ENCODE measurements around the gene ETNPPL.

Gene ETNPPL

DNA sequence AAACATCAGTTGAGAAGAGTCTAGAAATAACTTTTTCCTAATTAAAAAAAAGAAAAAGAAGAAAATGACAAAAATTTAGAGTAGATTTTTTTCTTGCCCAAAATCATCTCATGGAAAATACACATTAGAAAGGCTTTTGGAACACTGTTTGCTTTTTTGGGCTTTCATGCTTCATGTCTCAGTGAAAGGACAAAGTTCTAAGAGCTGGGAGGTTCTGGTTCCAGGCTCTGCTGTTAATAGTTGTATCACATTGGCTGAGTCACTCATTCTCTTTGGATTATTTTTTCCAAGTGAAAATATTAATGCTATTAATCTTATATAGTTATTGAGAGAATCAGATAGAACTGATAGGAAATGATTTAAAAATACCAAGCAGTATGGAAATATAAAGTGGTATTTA, 32.9 kb upstream of the ETNPPL start:
- TF ChIP-seq, protein P1, sequence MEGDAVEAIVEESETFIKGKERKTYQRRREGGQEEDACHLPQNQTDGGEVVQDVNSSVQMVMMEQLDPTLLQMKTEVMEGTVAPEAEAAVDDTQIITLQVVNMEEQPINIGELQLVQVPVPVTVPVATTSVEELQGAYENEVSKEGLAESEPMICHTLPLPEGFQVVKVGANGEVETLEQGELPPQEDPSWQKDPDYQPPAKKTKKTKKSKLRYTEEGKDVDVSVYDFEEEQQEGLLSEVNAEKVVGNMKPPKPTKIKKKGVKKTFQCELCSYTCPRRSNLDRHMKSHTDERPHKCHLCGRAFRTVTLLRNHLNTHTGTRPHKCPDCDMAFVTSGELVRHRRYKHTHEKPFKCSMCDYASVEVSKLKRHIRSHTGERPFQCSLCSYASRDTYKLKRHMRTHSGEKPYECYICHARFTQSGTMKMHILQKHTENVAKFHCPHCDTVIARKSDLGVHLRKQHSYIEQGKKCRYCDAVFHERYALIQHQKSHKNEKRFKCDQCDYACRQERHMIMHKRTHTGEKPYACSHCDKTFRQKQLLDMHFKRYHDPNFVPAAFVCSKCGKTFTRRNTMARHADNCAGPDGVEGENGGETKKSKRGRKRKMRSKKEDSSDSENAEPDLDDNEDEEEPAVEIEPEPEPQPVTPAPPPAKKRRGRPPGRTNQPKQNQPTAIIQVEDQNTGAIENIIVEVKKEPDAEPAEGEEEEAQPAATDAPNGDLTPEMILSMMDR (IDR thresholded peaks at IDR 0.05; ENCODE audit: insufficient read depth, low read depth, low read length, missing control alignments): no peak
- DNase-seq (ENCODE audit: low read depth): no peak
- H3K4me3 ChIP-seq (ENCODE audit: low read length): no peak overlapping the region

DNA sequence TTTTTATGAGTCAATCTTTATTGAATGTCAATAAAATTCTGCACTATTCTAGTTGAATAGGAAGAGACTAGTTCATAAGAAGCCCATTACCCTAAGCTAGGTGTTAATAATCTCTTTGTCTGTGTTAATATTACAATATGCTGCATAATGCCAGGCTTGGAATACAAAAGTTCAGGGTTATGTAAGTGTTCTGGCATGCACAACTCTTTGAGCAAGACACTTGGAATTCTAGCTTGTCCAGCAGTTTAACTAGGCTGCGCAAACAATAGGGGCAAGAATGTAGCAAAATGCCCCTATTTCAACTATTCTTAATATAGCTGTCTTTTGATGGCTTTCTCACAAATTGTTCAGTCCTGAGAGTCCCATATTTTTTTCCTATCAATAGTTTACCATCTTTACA, 31.3 kb upstream of the ETNPPL start:
- H3K4me3 ChIP-seq (ENCODE audit: low read length): no peak overlapping the region
- peak; percentile 33 for DNase-seq (ENCODE audit: low read depth)
- TF ChIP-seq, protein P1 (IDR thresholded peaks at IDR 0.05; ENCODE audit: insufficient read depth, low read depth, low read length, missing control alignments): no peak

DNA sequence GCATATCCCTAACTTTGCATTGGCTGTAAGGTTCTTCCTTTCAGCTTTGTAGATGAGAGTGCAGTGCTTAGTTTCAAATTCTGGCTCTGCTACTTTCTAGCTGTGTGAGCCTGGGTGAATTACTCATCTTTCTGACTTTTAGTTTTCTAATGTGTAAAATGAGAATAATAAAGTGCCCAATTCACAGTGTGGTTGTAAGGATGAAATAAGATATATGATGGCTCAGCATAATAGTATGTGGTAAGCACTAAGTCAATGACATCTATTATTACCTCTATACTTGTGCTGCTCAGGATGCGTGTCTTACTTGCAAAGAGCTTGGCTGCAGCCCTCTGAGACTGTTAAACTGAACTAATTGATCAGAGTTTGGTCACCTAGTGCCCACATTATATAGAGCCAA, 30.6 kb upstream of the ETNPPL start:
- H3K4me3 ChIP-seq (ENCODE audit: low read length): no peak overlapping the region
- TF ChIP-seq, protein P1 (IDR thresholded peaks at IDR 0.05; ENCODE audit: insufficient read depth, low read depth, low read length, missing control alignments): no peak
- no peak for DNase-seq (ENCODE audit: low read depth)

DNA sequence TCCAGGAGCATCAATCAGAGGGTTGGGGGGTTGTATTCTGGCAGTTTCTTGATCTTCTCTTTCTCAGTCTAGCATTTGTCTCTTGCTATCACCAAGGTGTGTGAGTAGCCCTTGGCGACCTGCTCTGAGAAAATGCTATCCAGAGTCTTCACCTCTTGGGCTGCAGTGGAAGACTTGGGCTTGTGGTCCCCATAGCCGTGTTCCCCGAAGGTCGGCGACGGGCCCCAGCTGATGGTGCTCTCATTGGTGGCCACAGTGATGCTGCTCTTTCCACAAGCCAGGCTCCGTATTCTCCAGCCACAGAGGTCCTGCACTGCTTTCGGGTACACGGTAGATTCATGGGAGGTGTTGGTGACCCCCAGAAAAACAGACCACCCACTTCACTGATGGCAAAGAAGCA, 25.9 kb upstream of the ETNPPL start:
- DNase-seq (ENCODE audit: low read depth): no peak
- no peak overlapping the region for H3K4me3 ChIP-seq (ENCODE audit: low read length)
- TF ChIP-seq, protein P1 (IDR thresholded peaks at IDR 0.05; ENCODE audit: insufficient read depth, low read depth, low read length, missing control alignments): no peak

DNA sequence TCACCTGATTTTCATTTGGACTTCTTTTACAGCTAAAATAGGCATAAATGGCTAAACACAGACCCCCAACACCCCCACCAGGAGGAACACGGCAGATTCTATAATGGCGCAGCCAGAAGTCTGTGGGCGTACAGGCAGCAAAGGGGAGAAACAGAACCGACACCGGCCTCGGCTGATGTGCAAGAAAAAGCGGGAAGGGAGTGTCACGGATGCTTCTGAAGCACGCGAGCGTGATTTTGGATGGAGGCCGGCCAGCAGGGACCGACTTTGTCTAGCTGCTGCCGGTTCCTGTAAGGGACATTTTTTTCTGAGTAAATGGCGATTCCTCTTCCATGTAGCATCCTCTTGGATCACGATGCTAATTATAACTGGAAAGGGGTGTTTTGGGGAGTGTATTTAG, 24.9 kb upstream of the ETNPPL start:
- DNase-seq (ENCODE audit: low read depth): no peak
- TF ChIP-seq, protein P1 (IDR thresholded peaks at IDR 0.05; ENCODE audit: insufficient read depth, low read depth, low read length, missing control alignments): no peak
- no peak overlapping the region for H3K4me3 ChIP-seq (ENCODE audit: low read length)

DNA sequence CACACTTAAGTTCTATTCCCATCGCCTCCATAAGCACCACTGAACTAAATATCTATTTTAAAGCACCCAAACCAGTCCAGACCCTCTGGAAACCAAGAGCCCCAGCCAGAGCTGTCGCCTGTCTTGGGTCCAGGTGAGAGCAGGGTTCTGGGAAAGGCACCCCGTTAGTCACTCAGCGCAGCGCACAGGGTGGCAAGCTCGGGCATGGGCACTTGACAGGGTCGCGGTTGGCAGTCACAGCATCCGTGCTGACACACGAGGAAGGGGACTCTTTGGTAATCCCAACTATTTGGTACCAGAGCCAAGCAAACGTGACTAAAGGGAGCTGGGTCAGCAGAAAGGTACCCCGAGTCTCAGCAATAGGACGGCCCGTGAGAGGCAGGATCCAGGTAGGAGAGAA, 24.3 kb upstream of the ETNPPL start:
- TF ChIP-seq, protein P1 (IDR thresholded peaks at IDR 0.05; ENCODE audit: insufficient read depth, low read depth, low read length, missing control alignments): no peak
- H3K4me3 ChIP-seq (ENCODE audit: low read length): no peak overlapping the region
- DNase-seq (ENCODE audit: low read depth): no peak

DNA sequence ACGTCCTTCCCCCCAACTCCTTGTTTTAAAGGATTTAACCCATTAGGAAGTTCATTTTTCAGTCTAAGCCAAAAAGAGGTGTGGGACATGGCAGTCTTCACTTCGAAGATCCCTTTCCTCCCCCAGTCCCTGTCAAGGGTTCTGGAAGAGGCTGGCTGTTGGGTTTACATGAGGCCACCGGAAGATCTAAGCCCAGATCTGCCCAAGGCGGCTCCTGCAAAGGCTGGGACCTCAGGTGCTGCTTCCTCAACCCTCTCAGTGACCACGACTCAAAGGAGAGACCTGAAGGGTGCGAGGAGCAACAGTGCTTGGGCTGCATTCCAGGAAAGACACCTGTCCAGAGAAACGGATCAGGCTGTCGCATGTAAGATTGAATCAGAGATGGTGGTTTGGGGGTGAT, 23.5 kb upstream of the ETNPPL start:
- TF ChIP-seq, protein P1 (IDR thresholded peaks at IDR 0.05; ENCODE audit: insufficient read depth, low read depth, low read length, missing control alignments): no peak
- no peak overlapping the region for H3K4me3 ChIP-seq (ENCODE audit: low read length)
- DNase-seq (ENCODE audit: low read depth): no peak
